Naive thymus-derived CD4-positive, alpha-beta T cell (primary cell): Measurements from ENCODE around the gene PIH1D2. TPM values are rescaled to one million over a fixed set of nuclear protein-coding genes. Genes with fewer than 3 reads are reported as not detected.
A peak's percentile ranks its signal among the peaks of the same experiment; 100 is the strongest.
"Not testable (repeated sequence)": the region's sequence is repeated elsewhere in the genome, so short reads cannot be mapped to it uniquely, and the experiment has no call there.

ENCODE experiments used
- ATAC-seq: fragments of 150-1000 bp; cut with Tn5 transposase; 2 replicates; pipeline ENCODE4 v1.10.0; 2021; ENCODE audit warnings: mild to moderate bottlenecking, moderate library complexity
- CTCF ChIA-PET: fragments of 350-600 bp; sonication (Branson Sonifier 250); formaldehyde crosslinking; loops from one replicate; lab custom pipeline; 2021; ENCODE audit warnings: antibody characterized with exemption; lab: Charles Lee
- POLR2A ChIA-PET: fragments of 350-600 bp; sonication (Branson Sonifier 250); formaldehyde crosslinking; loops from one replicate; lab custom pipeline; 2021; ENCODE audit warnings: antibody characterized with exemption, inconsistent platforms; lab: Charles Lee
- DNase-seq, 9 donors: peaks; one replicate each; pipeline versions ENCODE4 v3.0.0 to v3.0.0-alpha.2; 2020 to 2022; ENCODE audit warnings: mixed read lengths in 1 of 9
- H3K27ac ChIP-seq: one replicate; pipeline ENCODE4 v1.7.0; 2013; ENCODE audit warnings: mild to moderate bottlenecking, low read depth, low read length, moderate library complexity
- H3K27me3 ChIP-seq, 2 donors: one replicate each; pipeline ENCODE4 v1.7.0; 2013; ENCODE audit warnings: low read length in 2 of 2, mild to moderate bottlenecking in 2 of 2, moderate library complexity in 2 of 2; ENCODE audit not compliant: control insufficient read depth in 2 of 2, insufficient read depth in 2 of 2
- H3K36me3 ChIP-seq, 3 experiments: 1 replicate in 2 of 3; 2 replicates in 1 of 3; pipeline ENCODE4 v1.7.0; 2013; ENCODE audit warnings: low read length in 3 of 3, mild to moderate bottlenecking in 3 of 3, moderate library complexity in 1 of 3; ENCODE audit not compliant: insufficient read depth in 3 of 3, control insufficient read depth in 2 of 3
- H3K4me1 ChIP-seq, 2 donors: one replicate each; pipeline ENCODE4 v1.7.0; 2013; ENCODE audit warnings: low read length in 2 of 2, mild to moderate bottlenecking in 2 of 2, moderate library complexity in 1 of 2; ENCODE audit not compliant: control insufficient read depth in 2 of 2, insufficient read depth in 2 of 2
- H3K4me3 ChIP-seq: 2 replicates; pipeline ENCODE4 v1.7.0; 2013; ENCODE audit warnings: mild to moderate bottlenecking, low read length
- H3K9me3 ChIP-seq, 3 experiments: 1 replicate in 2 of 3; 2 replicates in 1 of 3; pipeline ENCODE4 v1.7.0; 2013; ENCODE audit warnings: low read length in 3 of 3; ENCODE audit not compliant: control insufficient read depth in 2 of 3
- H3K27ac Mint-ChIP-seq, 9 donors: one replicate each; pipeline ENCODE4 v1.8.0; 2020 to 2022; ENCODE audit warnings: mixed read lengths in 9 of 9, mild to moderate bottlenecking in 8 of 9, moderate library complexity in 5 of 9, inconsistent platforms in 2 of 9
- H3K27me3 Mint-ChIP-seq, 5 donors: one replicate each; pipeline ENCODE4 v1.8.0; 2021 to 2022; ENCODE audit warnings: mixed read lengths in 5 of 5, mild to moderate bottlenecking in 1 of 5
- H3K36me3 Mint-ChIP-seq, 5 donors: one replicate each; pipeline ENCODE4 v1.8.0; 2020 to 2022; ENCODE audit warnings: mixed read lengths in 5 of 5, mild to moderate bottlenecking in 3 of 5, inconsistent platforms in 1 of 5
- H3K4me1 Mint-ChIP-seq, 7 donors: one replicate each; pipeline ENCODE4 v1.8.0; 2020 to 2022; ENCODE audit warnings: mixed read lengths in 7 of 7, mild to moderate bottlenecking in 3 of 7, inconsistent platforms in 1 of 7
- H3K4me3 Mint-ChIP-seq, 10 donors: one replicate each; pipeline ENCODE4 v1.8.0; 2020 to 2022; ENCODE audit warnings: mild to moderate bottlenecking in 10 of 10, mixed read lengths in 10 of 10, moderate library complexity in 6 of 10, inconsistent platforms in 2 of 10
- H3K9me3 Mint-ChIP-seq, 11 donors: one replicate each; pipeline ENCODE4 v1.8.0; 2020 to 2022; ENCODE audit warnings: mixed read lengths in 11 of 11, mild to moderate bottlenecking in 4 of 11, inconsistent platforms in 1 of 11, moderate library complexity in 1 of 11
- intact Hi-C, 2 donors: fragments of 100-400 bp; cut with micrococcal nuclease; formaldehyde crosslinking; loops; one replicate each; pipeline ENCODE4 v1.15.1; 2023
- polyA plus RNA-seq, 2 donors: library from polyadenylated mRNA; unstranded; fragments of 300-500 nt; fragmentation: Illumina TruSeq; gene quantifications; one replicate each; pipeline ENCODE4 v1.2.3, GENCODE V29; 2021
- total RNA-seq, 6 experiments: library from RNA in 5 of 6; stranded (reverse) in 5 of 6; gene quantifications; 1 replicate in 5 of 6; 2 replicates in 1 of 6; pipeline ENCODE4 v1.2.3 and lab custom pipeline; 2021 to 2026

Gene PIH1D2
- total and polyA plus RNA-seq, 7 experiments from 2014 or later: 0.32 to 0.57 (median 0.44) TPM; not detected in 3

DNA sequence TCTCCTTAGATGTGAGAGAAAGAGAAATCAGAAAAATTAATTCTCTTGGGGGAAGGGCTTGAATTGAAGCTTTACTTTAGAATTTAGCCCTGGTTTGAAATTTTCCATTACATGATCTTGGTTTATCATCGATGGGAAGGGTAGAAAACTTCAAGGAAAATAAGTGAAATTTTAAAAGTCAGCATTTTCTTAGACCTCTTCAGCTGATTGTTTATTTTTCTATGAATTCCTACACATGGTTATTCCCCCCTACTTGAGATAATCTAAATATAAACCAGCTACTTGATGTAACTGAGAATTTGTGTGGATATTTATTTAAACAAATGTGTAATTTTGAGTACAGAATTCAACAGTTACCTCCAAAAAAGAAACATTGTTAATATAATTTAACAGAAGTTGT, 10.9 kb downstream of the PIH1D2 start:
- POLR2A ChIA-PET: no interaction called here
- peaks cover 6 to 34% (median 8%) of the 10 kb centered on the region in 5 donors for H3K36me3 Mint-ChIP-seq
- peaks cover 0 to 33% (median 7%) of the 10 kb centered on the region in 3 experiments for H3K36me3 ChIP-seq

DNA sequence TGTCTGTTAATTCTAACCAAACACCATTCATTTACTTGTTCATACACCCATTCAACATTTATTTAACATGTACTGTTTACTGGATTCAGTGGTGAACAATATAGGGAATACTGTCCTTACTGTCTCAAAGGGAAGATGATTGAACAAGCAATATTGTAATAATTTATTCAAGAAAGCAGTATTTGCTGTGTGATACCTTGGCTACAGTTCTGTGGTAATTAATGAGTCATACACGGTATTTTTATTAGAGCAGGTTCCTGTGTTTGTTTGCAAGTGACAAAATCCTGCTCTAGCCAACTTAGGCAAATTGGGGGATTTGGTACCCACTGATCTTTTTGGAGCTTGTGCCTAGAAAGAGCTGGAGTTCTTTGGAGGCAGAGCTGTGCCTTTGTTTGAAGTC, 15.7 kb downstream of the PIH1D2 start:
- Mint-ChIP-seq H3K27me3 (no peaks in the 10 kb centered on the region), H3K36me3 (peaks cover 6 to 59% (median 27%) of the 10 kb centered on the region in 5 donors), H3K4me3 (no peak overlapping the region), H3K4me1 (peaks cover 0 to 16% (median 0%) of the 10 kb centered on the region in 7 donors), H3K27ac (no peak overlapping the region), H3K9me3 (no peaks in the 10 kb centered on the region)
- no peaks in the 10 kb centered on the region for H3K4me1 ChIP-seq
- no peak for DNase-seq
- ATAC-seq: no peak
- no peak overlapping the region for H3K4me3 ChIP-seq
- ChIA-PET POLR2A (no interaction called here), CTCF (no interaction called here)
- no peaks in the 10 kb centered on the region for H3K9me3 ChIP-seq
- H3K36me3 ChIP-seq: peaks cover 0 to 60% (median 15%) of the 10 kb centered on the region in 3 experiments
- no peak overlapping the region for H3K27ac ChIP-seq
- intact Hi-C loops: no loop called here
- no peaks in the 10 kb centered on the region for H3K27me3 ChIP-seq

More for the DNA sequence above, 10.9 kb downstream of the PIH1D2 start:
- H3K4me3 ChIP-seq: no peak overlapping the region
- H3K9me3 ChIP-seq: no peaks in the 10 kb centered on the region
- no peak overlapping the region for H3K27ac Mint-ChIP-seq
- no peaks in the 10 kb centered on the region for H3K9me3 Mint-ChIP-seq
- DNase-seq (no peak), ATAC-seq (no peak)
- H3K4me1 Mint-ChIP-seq: peaks cover 0 to 1% (median 0%) of the 10 kb centered on the region in 7 donors
- no peak overlapping the region for H3K27ac ChIP-seq
- intact Hi-C loops: no loop called here
- no peaks in the 10 kb centered on the region for H3K4me1 ChIP-seq
- no peaks in the 10 kb centered on the region for H3K27me3 Mint-ChIP-seq
- CTCF ChIA-PET: interaction anchor here (0.6 kb wide), 1 partner anchor 81 kb away, joined by 3 read pairs; no protein-coding TSS in a partner anchor
- no peaks in the 10 kb centered on the region for H3K27me3 ChIP-seq
- H3K4me3 Mint-ChIP-seq: no peak overlapping the region

DNA sequence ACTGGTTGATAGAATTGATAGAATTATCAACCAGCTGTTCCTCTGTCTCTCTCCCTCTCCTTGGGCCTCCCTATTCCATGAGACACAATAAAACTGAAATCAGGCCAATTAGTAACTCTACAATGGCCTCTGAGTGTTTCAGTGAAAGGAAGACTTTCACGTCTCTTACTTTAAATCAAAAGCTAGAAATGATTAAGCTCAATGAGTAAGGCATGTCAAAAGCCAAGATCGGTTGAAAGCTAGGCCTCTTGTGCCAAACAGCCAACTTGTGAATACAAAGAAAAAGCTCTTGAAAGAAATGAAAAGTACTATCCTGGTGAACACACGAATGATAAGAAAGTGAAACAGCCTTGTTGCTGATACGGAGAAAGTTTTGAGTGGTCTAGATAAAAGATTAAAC, 16.6 kb downstream of the PIH1D2 start:
- no peak for ATAC-seq
- H3K4me3 ChIP-seq: no peak overlapping the region
- no peak for DNase-seq
- Mint-ChIP-seq H3K36me3 (peaks cover 0 to 56% (median 25%) of the 10 kb centered on the region in 5 donors), H3K9me3 (no peaks in the 10 kb centered on the region), H3K4me3 (peak overlapping the region in 1 of 10 donors; percentile 27), H3K27ac (peak overlapping the region in 1 of 9 donors; percentile 62), H3K4me1 (peaks cover 0 to 16% (median 0%) of the 10 kb centered on the region in 7 donors), H3K27me3 (no peaks in the 10 kb centered on the region)
- H3K36me3 ChIP-seq: peaks cover 0 to 59% (median 21%) of the 10 kb centered on the region in 3 experiments
- POLR2A ChIA-PET: no interaction called here
- intact Hi-C loops: no loop called here
- no peaks in the 10 kb centered on the region for H3K9me3 ChIP-seq
- CTCF ChIA-PET: no interaction called here
- H3K27ac ChIP-seq: no peak overlapping the region
- H3K27me3 ChIP-seq: no peaks in the 10 kb centered on the region
- no peaks in the 10 kb centered on the region for H3K4me1 ChIP-seq

- no peaks in the 10 kb centered on the region for H3K9me3 ChIP-seq
- intact Hi-C loops: no loop called here
- Mint-ChIP-seq H3K4me1 (peaks cover 0 to 17% (median 12%) of the 10 kb centered on the region in 7 donors), H3K9me3 (no peaks in the 10 kb centered on the region), H3K4me3 (no peak overlapping the region), H3K36me3 (peaks cover 16 to 75% (median 51%) of the 10 kb centered on the region in 5 donors), H3K27me3 (no peaks in the 10 kb centered on the region), H3K27ac (no peak overlapping the region)
- ATAC-seq (no peak), DNase-seq (no peak)
- ChIA-PET POLR2A (no interaction called here), CTCF (no interaction called here)
- peaks cover 0 to 37% (median 15%) of the 10 kb centered on the region in 3 experiments for H3K36me3 ChIP-seq
- H3K27ac ChIP-seq: no peak overlapping the region
- H3K4me3 ChIP-seq: no peak overlapping the region
- no peaks in the 10 kb centered on the region for H3K4me1 ChIP-seq
- no peaks in the 10 kb centered on the region for H3K27me3 ChIP-seq
Observed at GRCh38 chr11:112051768-112052167, 22.0 kb downstream of the PIH1D2 start.

DNA sequence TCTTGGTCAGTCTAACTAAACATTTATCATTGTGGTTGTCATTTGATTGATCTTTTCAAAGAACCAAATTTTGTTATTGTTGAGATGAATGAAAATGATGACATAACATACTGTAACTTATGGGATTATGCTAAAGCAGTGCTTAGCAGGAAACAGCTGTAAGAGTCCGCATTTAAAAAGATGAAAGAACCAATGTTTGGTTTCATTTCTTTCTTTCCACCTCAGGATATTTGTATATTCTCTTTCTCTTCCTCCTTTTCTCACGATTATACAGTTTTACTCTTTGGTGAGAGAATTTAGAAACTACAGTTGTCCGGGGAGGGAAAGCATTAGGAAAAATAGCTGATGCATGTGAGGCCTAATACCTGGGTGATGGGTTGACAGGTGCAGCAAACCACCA, 23.1 kb downstream of the PIH1D2 start:
- H3K27ac Mint-ChIP-seq: no peak overlapping the region
- peaks cover 0 to 15% (median 12%) of the 10 kb centered on the region in 7 donors for H3K4me1 Mint-ChIP-seq
- DNase-seq (no peak), ATAC-seq (no peak)
- H3K27me3 Mint-ChIP-seq: no peaks in the 10 kb centered on the region
- H3K36me3 Mint-ChIP-seq: peaks cover 19 to 80% (median 56%) of the 10 kb centered on the region in 5 donors
- no peaks in the 10 kb centered on the region for H3K9me3 Mint-ChIP-seq
- Histone ChIP-seq H3K4me3 (no peak overlapping the region), H3K27ac (no peak overlapping the region), H3K36me3 (peaks cover 0 to 38% (median 17%) of the 10 kb centered on the region in 3 experiments), H3K27me3 (no peaks in the 10 kb centered on the region), H3K9me3 (no peaks in the 10 kb centered on the region), H3K4me1 (no peaks in the 10 kb centered on the region)
- intact Hi-C loops: no loop called here
- POLR2A ChIA-PET: interaction anchor here (0.9 kb wide), 1 partner anchor 117 kb away, joined by 3 read pairs; no protein-coding TSS in a partner anchor
- H3K4me3 Mint-ChIP-seq: no peak overlapping the region
- CTCF ChIA-PET: no interaction called here

- no peak overlapping the region for H3K4me3 ChIP-seq
- no peaks in the 10 kb centered on the region for H3K9me3 ChIP-seq
- H3K27ac ChIP-seq: no peak overlapping the region
- H3K4me3 Mint-ChIP-seq: no peak overlapping the region
- peaks cover 0 to 15% (median 12%) of the 10 kb centered on the region in 7 donors for H3K4me1 Mint-ChIP-seq
- peaks cover 5 to 45% (median 20%) of the 10 kb centered on the region in 3 experiments for H3K36me3 ChIP-seq
- ChIA-PET CTCF (no interaction called here), POLR2A (no interaction called here)
- intact Hi-C loops: no loop called here
- no peaks in the 10 kb centered on the region for H3K27me3 ChIP-seq
- peak overlapping the region in 3 of 9 donors; percentile 5 to 34 (median 8) for H3K27ac Mint-ChIP-seq
- no peaks in the 10 kb centered on the region for H3K27me3 Mint-ChIP-seq
- H3K4me1 ChIP-seq: no peaks in the 10 kb centered on the region
- H3K9me3 Mint-ChIP-seq: no peaks in the 10 kb centered on the region
- DNase-seq: no peak
- ATAC-seq: no peak
- peaks cover 19 to 82% (median 57%) of the 10 kb centered on the region in 5 donors for H3K36me3 Mint-ChIP-seq
Observed at GRCh38 chr11:112049777-112050176, 24.0 kb downstream of the PIH1D2 start.

GRCh38 chr11:112048256-112048655, 25.6 kb downstream of the PIH1D2 start:
- H3K9me3 Mint-ChIP-seq, H3K27me3 Mint-ChIP-seq, H3K9me3 ChIP-seq, H3K27ac ChIP-seq, H3K27me3 ChIP-seq, POLR2A ChIA-PET, DNase-seq, intact Hi-C loops, CTCF ChIA-PET, H3K4me3 ChIP-seq, H3K4me1 ChIP-seq, ATAC-seq, H3K4me3 Mint-ChIP-seq: not testable (repeated sequence)
- H3K36me3 Mint-ChIP-seq: peaks cover 19 to 87% (median 53%) of the 10 kb centered on the region in 5 donors
- peak overlapping the region in 1 of 9 donors; percentile 32 for H3K27ac Mint-ChIP-seq
- H3K36me3 ChIP-seq: peaks cover 5 to 43% (median 20%) of the 10 kb centered on the region in 3 experiments
- peaks cover 0 to 15% (median 12%) of the 10 kb centered on the region in 7 donors for H3K4me1 Mint-ChIP-seq
